Measurements from ENCODE around the gene ATG16L2. TPM values are rescaled to one million over a fixed set of nuclear protein-coding genes. Genes with fewer than 3 reads are reported as not detected.
A peak's percentile ranks its signal among the peaks of the same experiment; 100 is the strongest.

ATG16L2 gene
- polyA plus RNA-seq (ENCODE audit: insufficient read length), result 43.0 TPM
- long read RNA-seq, donor 1, transcript ATG16L2-214 (3 exons, 1,492 nt), result major isoform, 5 of 20 reads
- long read RNA-seq, donor 1, partial matches to known transcripts, result 13 of 20 reads
- long read RNA-seq, donor 1, other reads (novel, unspliced or antisense), result 0 of 20 reads
- long read RNA-seq, donor 2, transcript ATG16L2-214 (3 exons, 1,492 nt), result major isoform, 5 of 25 reads
- long read RNA-seq, donor 2, partial matches to known transcripts, result 18 of 25 reads
- long read RNA-seq, donor 2, other reads (novel, unspliced or antisense), result 0 of 25 reads
- long read RNA-seq, donor 3, partial matches to known transcripts, result 5 of 9 reads
- long read RNA-seq, donor 3, other reads (novel, unspliced or antisense), result 0 of 9 reads
- long read RNA-seq, donor 4, result 0 reads
- long read RNA-seq, donor 5, transcript ATG16L2-214 (3 exons, 1,492 nt), result major isoform, 8 of 11 reads
- long read RNA-seq, donor 5, partial matches to known transcripts, result 0 of 11 reads
- long read RNA-seq, donor 5, other reads (novel, unspliced or antisense), result 0 of 11 reads
- long read RNA-seq, donor 6, partial matches to known transcripts, result 0 of 2 reads
- long read RNA-seq, donor 6, other reads (novel, unspliced or antisense), result 0 of 2 reads
- long read RNA-seq, donor 7, transcript ATG16L2-214 (3 exons, 1,492 nt), result major isoform, 9 of 24 reads
- long read RNA-seq, donor 7, partial matches to known transcripts, result 14 of 24 reads
- long read RNA-seq, donor 7, other reads (novel, unspliced or antisense), result 0 of 24 reads
- long read RNA-seq, donor 8, partial matches to known transcripts, result 0 of 4 reads
- long read RNA-seq, donor 8, other reads (novel, unspliced or antisense), result 0 of 4 reads

- peak; percentile 89 for DNase-seq
These were observed at the start of gene ATG16L2 for GRCh38 chr11:72814286-72815109. Gene ATG16L2 (plus strand): TSS chr11:72814411. CDS start chr11:72814446, 35 bp downstream.

GRCh38 chr11:72764503-72764902 lies 49.7 kb upstream of the ATG16L2 start:
- no peak for DNase-seq

- no peak for DNase-seq
These were observed 47.9 kb upstream of the ATG16L2 start for GRCh38 chr11:72766152-72766902.

GRCh38 chr11:72767203-72768062 lies 46.8 kb upstream of the ATG16L2 start:
- DNase-seq, result no peak

- DNase-seq, result no peak
These were observed 45.6 kb upstream of the ATG16L2 start for GRCh38 chr11:72768581-72768980.

- no peak for DNase-seq
These were observed 44.5 kb upstream of the ATG16L2 start for GRCh38 chr11:72769680-72770079.

- no peak for DNase-seq
These were observed 43.4 kb upstream of the ATG16L2 start for GRCh38 chr11:72770799-72771198.

GRCh38 chr11:72771507-72771906 lies 42.7 kb upstream of the ATG16L2 start:
- no peak for DNase-seq

GRCh38 chr11:72772059-72772458 lies 42.2 kb upstream of the ATG16L2 start:
- no peak for DNase-seq

GRCh38 chr11:72773291-72773690 lies 40.9 kb upstream of the ATG16L2 start:
- no peak for DNase-seq

- DNase-seq, result no peak
These were observed 40.5 kb upstream of the ATG16L2 start for GRCh38 chr11:72773696-72774095.

GRCh38 chr11:72774499-72774898 lies 39.7 kb upstream of the ATG16L2 start:
- no peak for DNase-seq

- no peak for DNase-seq
These were observed 38.7 kb upstream of the ATG16L2 start for GRCh38 chr11:72775288-72776110.

GRCh38 chr11:72776117-72776843 lies 37.9 kb upstream of the ATG16L2 start:
- no peak for DNase-seq

GRCh38 chr11:72776844-72777754 lies 37.1 kb upstream of the ATG16L2 start:
- DNase-seq, result no peak

GRCh38 chr11:72777755-72778278 lies 36.4 kb upstream of the ATG16L2 start:
- DNase-seq, result no peak
